H1 (cell line): ENCODE results near the gene TMEM191B.
"Not testable (repeated sequence)": the region's sequence is repeated elsewhere in the genome, so short reads cannot be mapped to it uniquely, and the experiment has no call there.

Experiments
- ATF3 ChIP-seq: IDR thresholded peaks from 2 replicates; pipeline ENCODE4 v1.6.1; 2011; ENCODE audit warnings: low read depth, mild to moderate bottlenecking, low read length; ENCODE audit not compliant: insufficient read depth
- NANOG ChIP-seq: IDR thresholded peaks from 2 replicates; pipeline ENCODE4 v1.6.1; 2011; ENCODE audit warnings: low read length, low read depth, mild to moderate bottlenecking, inconsistent platforms; ENCODE audit not compliant: insufficient read depth, poor library complexity, severe bottlenecking
- POLR2A ChIP-seq, 2 experiments: IDR thresholded peaks; 1 replicate in 1 of 2; 2 replicates in 1 of 2; pipeline ENCODE4 v1.6.1; 2011; ENCODE audit warnings: low read depth in 2 of 2, low read length in 2 of 2, mild to moderate bottlenecking in 2 of 2; ENCODE audit errors: control extremely low read depth in 1 of 2
- RFX5 ChIP-seq: IDR thresholded peaks from 2 replicates; pipeline ENCODE4 v1.6.1; 2011; ENCODE audit warnings: low read depth, low read length, improper control_type of control experiment, borderline replicate concordance
- TEAD4 ChIP-seq: IDR thresholded peaks from 2 replicates; pipeline ENCODE4 v1.6.1; 2012; ENCODE audit warnings: low read depth, low read length, inconsistent platforms, mixed read lengths
- ZNF274 ChIP-seq: IDR thresholded peaks from 2 replicates; pipeline ENCODE4 v1.7.0; 2012; ENCODE audit warnings: low read length, borderline replicate concordance; ENCODE audit errors: extremely low read depth
- TF ChIP-seq, protein P1 (sequence below), 3 experiments: IDR thresholded peaks; 1 replicate in 2 of 3; 2 replicates in 1 of 3; pipeline versions ENCODE4 v1.5.1 to v1.6.1; 2011; ENCODE audit warnings: low read length in 3 of 3, mild to moderate bottlenecking in 3 of 3, inconsistent platforms in 2 of 3, low read depth in 1 of 3, moderate library complexity in 1 of 3; ENCODE audit not compliant: insufficient read depth in 1 of 3; ENCODE audit errors: control extremely low read depth in 1 of 3

DNA sequence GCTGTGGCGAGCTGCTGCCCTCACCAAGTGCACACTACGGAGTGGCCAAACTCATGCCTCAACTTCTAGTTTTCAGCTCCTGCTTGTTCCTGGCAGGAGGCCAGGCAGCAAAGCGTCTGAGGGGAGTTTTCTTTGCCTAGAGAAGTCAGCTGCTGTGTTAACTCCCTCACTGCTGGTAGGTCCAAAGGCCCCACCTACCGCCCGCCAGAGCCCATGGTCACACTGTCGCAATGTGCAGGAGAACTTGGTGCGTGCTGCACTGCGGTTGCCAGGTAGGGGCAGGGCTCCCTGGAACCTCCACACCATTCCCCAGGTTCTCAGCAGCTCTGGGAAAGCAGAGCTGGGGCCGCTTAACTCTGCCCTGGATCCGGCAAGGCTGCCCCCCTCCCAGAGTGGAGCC, 15.2 kb upstream of the TMEM191B start:
- not testable (repeated sequence) for TF ChIP-seq NANOG; ZNF274; POLR2A (IDR thresholded peaks at IDR 0.05; ENCODE audit: control extremely low read depth in 1 of 2, low read depth in 2 of 2, low read length in 2 of 2); TEAD4; ATF3; RFX5
- TF ChIP-seq, protein P1, sequence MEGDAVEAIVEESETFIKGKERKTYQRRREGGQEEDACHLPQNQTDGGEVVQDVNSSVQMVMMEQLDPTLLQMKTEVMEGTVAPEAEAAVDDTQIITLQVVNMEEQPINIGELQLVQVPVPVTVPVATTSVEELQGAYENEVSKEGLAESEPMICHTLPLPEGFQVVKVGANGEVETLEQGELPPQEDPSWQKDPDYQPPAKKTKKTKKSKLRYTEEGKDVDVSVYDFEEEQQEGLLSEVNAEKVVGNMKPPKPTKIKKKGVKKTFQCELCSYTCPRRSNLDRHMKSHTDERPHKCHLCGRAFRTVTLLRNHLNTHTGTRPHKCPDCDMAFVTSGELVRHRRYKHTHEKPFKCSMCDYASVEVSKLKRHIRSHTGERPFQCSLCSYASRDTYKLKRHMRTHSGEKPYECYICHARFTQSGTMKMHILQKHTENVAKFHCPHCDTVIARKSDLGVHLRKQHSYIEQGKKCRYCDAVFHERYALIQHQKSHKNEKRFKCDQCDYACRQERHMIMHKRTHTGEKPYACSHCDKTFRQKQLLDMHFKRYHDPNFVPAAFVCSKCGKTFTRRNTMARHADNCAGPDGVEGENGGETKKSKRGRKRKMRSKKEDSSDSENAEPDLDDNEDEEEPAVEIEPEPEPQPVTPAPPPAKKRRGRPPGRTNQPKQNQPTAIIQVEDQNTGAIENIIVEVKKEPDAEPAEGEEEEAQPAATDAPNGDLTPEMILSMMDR (IDR thresholded peaks at IDR 0.05; ENCODE audit: control extremely low read depth in 1 of 3, insufficient read depth in 1 of 3, low read depth in 1 of 3, low read length in 3 of 3) = not testable (repeated sequence)
